DMS 273 (cell line): Measurements from ENCODE around the gene COL9A3.
"Not testable (repeated sequence)": the region's sequence is repeated elsewhere in the genome, so short reads cannot be mapped to it uniquely, and the experiment has no call there.

ENCODE experiments used
- DNase-seq: peaks from one replicate; lab custom pipeline; 2025; ENCODE audit not compliant: unreplicated experiment; lab: John Stamatoyannopoulos, UW

Gene COL9A3

DNA sequence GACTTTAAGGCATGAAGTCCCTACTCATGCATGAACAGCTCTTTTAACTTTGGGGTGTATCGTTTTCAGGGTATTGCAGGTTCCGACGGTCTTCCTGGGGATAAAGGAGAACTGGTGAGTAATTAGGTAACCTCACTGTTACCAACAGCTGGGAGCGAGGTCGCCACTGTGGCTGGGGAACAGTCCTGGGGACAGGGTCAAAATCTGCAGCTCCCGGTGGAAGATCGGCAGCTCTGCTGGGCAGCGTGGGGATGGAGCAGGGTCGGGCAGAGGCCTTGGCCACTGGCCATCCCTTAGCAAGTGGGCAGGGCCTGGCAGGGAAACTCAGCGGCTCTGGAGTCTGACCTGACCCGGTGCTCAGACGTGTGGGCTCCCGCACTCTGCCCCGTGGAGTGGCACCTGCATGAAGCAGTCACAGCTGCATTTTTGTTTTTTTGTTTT lies 16.1 kb downstream of the COL9A3 start:
- no peak for DNase-seq

DNA sequence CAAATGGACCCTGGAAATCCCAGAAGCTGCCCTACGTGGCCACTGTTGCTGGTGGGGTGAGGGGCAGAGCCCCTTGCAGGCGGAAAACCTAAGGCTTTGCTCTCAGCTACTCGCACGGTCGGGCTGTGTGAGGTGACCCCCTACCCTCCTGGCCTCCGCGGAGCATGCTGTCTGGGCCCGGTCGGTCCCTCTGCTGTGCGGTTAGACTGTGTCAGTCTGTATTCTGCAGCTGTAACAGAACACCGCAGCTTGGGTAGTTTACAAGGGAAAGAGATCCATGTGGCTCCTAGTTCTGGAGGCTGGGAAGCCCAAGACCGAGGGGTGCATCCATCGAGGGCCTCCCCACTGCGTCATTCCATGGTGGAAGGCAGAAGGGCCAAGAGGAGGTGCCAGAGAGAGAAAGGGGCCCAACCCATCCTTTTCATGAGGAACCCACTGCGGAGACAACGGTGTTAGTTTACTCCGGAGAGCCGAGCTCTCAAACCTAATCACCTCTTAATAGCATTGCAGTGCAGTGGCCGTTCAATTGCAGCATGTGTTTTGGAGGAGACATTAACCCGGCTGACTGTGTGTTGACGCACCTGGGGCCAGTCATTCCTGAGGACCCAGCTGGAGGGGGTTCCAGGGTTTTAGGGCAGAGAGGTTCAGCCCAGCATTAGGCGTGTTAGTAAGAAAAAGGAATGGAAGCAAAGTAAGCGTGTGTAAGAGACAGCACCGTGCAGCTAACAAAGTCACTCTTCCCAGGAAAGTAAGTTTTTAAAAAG lies 18.3 kb downstream of the COL9A3 start:
- no peak for DNase-seq

DNA sequence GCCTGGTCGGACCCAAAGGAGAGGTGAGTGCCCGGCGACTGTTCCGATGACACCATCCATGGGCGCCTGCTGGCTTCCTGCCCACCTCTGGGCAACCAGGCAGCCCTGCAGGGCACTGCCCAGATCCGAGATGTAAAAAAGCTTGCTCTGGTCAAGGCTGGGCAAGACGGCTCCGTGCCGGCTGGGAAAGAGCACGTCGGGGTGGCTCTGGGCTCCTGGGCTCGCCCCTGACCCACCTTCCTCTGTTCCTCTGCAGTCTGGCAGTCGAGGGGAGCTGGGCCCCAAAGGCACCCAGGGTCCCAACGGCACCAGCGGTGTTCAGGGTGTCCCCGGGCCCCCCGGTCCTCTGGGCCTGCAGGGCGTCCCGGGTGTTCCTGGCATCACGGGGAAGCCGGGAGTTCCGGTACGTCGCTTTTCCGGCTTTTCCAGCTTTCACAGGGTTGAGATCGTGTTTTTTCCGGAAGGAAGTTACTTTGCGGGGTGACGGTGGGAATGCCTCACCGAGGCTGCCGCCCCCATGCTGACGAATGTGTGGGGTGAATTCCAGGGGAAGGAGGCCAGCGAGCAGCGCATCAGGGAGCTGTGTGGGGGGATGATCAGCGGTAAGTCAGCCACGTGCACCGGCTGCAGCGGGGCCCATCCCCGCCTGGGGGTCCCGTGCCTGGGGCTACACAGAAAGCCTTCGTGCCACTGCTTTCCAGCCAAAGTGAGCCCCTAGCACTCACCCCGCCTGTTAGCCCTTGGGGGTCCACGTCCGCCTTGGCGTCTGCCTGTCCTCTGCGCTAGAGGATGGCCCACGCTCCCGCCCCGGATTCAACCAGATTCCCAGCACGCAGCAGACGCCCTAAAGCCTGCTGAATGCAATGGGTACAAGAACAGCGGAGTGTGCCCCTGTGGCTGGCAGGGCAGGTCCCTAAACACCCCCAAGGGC lies 19.3 kb downstream of the COL9A3 start:
- no peak for DNase-seq

DNA sequence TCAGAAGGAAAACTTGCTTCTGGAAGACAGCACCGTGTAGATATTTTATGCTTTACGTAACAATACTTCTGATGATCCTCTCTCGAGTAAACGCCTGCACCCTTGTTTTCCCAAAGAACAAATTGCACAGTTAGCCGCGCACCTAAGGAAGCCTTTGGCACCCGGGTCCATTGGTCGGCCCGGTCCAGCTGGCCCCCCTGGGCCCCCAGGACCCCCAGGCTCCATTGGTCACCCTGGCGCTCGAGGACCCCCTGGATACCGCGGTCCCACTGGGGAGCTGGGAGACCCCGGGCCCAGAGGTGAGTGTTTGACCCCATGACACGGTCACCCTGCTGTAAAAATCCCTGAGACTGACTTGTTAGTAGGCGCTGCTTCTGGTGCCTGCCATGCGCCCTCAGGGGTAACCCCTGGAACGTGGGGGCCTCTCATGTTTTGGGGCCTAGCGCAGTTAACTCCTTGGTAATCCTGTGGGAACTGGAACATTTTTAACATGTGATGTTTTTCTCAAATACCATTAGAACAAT lies 20.2 kb downstream of the COL9A3 start:
- DNase-seq, result no peak

DNA sequence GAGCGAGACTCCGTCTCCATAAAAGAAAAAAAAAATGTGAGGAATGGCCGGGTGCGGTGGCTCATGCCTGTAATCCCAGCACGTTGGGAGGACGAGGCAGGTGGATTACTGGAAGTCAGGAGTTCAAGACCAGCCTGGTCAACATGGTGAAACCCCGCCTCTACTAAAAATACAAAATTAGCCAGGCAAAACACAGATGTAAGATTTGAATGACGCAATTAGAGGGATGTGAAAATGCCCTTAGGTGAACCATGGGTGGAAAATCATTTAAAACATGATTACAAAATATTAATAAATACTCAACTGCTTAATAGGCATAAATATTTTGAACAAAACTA lies 20.9 kb downstream of the COL9A3 start:
- DNase-seq, result no peak

DNA sequence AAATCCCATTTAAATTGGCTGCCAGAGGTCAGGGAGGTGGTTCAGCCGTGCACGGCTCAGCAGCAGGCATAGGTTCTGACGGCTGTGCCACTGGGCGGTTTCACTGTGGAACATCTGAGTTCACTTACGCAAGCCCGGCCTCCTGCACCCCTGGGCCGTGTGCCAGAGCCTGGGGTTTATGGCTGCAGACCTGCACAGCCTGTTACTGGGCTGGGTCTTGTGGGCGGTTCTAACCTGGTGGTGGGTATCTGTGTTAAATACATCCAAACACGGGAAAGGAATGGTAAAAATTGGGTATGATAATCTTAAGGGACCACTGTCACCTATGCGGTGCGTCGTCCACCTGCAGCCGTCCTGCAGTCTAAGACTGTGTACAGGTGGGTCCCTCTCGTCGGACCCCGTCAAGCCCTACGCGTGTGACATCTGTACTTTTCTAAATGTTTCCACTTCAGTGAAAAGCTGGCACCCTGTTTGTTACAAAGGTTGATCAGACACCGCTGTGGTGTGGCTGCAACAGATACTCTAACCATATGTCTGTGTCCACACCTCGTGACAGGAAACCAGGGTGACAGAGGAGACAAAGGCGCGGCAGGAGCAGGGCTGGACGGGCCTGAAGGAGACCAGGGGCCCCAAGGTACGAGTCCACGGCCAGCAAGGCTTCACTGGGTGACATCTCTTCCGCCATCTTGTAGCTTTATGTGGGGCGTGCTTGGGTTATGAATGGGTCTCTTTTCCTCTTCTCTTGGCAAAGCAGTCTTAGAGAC lies 21.5 kb downstream of the COL9A3 start:
- DNase-seq, result peak; percentile 96

DNA sequence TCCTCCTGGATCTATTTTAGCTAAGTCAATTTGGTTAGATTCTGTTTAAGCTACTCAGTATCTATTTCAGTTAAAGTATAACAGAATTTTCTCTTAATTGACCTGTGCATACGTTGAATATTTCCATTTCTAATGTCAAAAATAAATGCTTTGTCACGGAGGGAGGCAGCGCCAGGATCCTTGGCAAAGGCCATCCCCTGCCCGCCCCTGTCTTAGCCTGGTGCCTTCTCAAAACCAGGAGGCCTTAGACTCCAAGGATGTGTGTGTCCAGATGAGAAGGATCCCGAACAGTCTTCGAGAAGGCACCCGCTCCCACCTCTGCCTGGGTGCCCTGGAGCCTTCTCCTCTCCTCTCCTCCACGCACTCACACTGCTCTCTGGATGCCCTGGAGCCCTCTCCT lies 22.4 kb downstream of the COL9A3 start:
- no peak for DNase-seq

DNA sequence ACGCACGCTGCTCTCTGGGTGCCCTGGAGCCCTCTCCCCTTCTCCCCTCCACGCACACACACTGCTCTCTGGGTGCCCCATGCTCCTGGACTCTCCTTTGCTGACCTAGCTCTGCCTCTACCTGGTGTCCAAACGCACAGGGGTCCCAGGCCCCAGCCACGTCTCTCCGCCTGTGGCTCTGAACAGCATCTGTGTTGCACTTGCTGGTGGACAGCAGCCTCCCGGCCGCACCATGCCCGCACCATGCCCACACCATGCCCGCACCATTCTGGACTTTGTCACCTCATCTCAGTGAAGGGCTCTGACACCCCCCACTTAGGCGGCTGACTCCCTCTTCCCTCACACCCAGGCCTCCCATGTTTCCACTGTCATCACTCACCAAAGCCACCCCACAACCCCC lies 23.0 kb downstream of the COL9A3 start:
- DNase-seq, result no peak

DNA sequence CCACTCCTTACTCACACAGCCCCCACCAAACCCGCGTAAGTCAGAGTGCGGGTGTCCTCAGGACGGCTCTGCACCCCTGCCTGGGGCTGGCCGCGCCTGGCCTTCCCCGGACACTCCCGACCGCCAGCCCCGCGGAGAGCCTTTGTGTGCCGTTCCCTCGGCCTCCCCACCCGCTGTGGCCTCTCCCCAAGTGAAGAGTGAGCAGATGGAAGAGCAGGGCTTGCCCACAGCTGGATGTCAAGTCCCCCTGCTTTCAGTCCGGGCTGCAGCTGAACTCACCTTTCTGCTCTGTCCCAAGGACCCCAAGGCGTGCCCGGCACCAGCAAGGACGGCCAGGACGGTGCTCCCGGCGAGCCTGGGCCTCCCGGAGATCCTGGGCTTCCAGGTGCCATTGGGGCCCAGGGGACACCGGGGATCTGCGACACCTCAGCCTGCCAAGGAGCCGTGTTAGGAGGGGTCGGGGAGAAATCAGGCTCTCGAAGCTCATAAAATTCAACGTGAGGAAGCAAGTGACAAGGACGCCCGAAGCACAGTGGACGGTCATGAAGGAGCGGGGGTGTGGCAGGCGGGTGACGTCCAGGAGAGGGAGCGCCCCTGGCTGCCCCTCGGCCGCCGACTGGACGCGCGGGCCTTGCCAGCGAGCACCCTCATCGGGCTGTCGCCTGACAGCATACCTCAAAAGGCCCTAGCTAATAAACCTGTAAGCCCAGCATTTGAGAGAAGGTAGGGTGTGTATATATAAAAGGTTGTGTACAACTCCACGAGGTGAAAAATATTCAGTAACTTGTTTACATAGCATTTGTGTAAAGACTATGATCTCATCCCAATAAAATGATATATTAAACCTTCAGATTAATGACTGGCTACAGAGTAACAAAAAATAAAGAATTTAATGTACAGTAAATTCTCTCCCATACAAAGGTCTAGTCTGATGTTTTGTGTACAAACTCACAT lies 23.7 kb downstream of the COL9A3 start:
- DNase-seq, result peak; percentile 46

DNA sequence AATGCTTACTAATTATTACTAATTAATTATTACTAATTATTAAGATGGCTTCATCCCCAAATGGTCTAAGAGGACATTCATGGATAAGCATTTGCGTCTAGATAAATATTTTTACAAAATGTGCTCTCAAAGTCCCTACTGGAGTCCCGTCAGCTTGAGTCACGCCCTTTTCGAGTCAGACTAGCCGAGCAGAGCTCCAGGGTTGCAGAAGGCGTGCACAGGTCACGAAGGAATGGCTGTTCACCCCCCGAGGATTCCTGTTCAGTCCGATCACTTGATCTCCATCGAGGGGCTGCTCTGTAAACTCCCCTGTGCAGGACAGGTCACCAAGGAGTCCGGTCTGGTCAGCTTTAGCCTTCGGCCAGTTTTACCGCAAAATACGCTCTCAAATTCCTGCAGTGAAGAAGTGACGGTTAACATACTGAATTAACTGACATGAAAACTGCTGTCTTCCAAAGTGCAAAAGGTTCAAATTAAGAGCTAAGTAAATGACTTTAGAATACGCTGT lies 24.9 kb downstream of the COL9A3 start:
- DNase-seq, result no peak

DNA sequence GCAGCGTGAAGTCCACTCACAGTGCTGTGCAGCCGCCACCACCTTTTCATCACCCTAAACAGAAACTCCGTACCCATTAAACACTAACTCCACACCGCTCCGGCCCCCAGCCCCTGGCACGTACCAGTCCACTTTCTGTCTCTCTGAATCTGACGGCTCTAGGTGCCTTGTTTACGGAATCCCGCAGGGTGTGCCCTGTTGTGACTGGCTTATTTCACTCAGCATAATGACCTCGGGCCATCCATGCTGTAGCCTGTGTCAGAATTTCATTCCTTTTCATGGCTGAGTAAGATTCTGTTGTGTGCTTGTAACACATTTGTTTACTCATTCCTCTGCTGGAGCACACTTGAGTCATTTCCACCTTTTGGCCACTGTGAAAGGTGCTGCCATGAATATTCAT lies 26.8 kb downstream of the COL9A3 start:
- DNase-seq, result no peak

DNA sequence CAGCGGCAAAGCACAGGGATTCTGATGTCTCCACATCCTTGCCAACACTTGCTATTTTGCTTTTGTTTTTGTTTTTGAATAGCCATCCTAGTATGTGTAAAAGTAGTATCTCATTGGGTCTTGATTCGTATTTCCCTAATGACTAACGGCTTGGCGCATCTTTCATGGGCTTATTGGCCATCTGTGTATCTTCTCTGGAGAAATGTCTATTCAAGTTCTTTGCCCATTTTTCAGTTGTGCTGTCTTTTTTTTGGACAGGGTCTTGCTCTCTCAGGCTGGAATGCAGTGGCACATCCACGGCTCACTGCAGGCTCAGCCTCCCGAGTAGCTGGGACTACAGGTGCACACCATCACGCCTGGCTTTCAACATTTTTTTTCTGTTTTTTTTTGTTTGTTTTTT lies 27.3 kb downstream of the COL9A3 start:
- DNase-seq, result no peak

DNA sequence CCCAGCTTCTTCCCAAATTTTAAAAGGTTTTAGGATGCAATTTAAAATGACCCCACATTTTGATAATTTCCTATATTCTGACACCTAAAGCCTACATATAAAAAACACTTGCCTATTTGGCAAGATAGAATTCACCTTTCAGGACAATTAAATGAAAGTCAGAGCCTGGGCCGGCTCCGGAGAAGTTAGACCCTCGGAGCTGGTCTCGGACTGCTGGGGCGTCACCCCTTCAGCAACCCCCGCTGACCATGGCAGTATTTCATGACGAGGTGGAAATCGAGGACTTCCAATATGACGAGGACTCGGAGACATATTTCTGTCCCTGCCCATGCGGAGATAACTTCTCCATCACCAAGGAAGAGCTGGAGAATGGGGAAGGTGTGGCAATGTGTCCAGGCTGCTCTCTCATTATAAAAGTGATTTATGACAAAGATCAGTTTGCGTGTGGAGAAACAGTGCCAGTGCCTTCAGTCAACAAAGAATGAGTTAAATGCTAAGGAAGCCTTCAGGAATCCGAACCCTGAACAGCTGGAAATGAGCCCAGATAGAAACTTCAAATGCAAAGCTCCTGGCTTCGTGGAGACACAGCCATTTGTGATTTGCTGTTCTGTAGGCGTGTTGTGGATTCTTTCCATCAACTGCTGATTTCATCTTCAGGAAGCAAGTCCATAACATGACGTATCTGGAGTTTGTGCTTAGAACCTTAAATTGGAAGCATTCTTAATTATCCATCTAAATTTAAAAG lies 28.7 kb downstream of the COL9A3 start:
- peak; percentile 81 for DNase-seq

DNA sequence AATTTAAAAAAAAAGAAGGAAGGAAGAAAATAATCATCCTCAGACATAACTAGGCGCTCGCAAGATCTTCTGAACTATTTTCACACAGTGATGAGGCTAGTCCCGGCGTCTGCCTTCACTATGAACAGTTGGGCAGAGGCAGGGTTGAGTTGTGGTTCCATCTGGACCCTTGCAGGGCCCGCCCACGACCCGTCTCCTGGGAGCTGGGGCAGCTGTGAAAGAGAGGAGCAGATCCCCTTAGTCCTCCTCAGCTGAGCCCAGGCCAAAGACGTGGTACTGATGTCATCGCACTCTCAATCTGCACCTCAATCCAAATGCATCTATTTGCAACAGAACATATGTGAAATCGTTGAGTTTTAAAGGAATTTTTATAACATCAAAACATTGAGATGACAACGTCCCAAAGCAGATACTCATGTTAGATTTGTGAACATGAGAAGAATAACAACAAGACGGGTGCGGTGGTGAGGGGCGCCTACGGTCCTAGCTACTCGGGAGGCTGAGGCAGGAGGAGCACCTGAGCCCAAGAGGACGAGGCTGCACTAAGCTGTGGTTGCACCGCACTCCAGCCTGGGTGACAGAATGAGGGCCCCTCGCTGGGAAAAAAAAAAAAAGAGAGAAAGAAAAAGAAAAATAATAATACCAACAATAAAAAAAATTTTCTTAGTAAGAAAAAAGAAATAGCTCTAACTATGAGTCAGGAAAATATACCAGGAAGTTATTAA lies 29.5 kb downstream of the COL9A3 start:
- peak; percentile 99 for DNase-seq

DNA sequence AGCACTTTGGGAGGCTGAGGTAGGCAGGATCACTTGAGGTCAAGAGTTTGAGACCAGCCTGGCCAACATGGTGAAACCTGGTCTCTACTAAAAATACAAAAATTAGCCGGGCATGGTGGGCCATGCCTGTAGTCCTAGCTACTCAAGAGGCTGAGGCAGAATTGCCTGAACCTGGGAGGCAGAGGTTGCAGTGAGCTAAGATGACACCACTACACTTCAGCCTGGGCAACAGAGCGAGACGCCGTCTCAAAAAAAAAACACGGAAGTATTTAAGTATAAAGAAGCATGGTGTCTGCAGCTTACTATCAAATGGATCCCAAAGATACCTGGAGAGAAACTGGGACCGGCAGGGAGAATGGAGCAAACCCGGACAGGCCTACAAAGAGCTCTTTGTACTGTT lies 32.1 kb downstream of the COL9A3 start:
- DNase-seq, result not testable (repeated sequence)

DNA sequence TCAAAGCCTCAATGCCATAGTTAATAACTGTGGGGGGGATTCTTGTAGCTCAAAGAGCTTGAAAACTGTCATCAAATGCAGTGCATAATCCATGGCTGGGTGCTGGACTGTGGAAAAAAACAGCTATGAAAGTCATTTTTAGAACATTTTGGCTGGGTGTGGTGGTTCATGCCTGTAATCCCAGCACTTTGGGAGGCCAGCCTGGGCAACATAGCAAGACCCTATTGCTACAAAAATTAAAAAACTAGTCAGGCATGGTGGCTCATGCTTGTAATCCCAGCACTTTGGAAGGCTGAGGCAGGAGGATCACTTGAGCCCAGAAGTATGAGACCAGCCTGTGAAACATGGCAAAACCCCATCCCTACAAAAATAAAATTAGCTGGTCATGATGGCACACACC lies 32.6 kb downstream of the COL9A3 start:
- DNase-seq, result no peak

DNA sequence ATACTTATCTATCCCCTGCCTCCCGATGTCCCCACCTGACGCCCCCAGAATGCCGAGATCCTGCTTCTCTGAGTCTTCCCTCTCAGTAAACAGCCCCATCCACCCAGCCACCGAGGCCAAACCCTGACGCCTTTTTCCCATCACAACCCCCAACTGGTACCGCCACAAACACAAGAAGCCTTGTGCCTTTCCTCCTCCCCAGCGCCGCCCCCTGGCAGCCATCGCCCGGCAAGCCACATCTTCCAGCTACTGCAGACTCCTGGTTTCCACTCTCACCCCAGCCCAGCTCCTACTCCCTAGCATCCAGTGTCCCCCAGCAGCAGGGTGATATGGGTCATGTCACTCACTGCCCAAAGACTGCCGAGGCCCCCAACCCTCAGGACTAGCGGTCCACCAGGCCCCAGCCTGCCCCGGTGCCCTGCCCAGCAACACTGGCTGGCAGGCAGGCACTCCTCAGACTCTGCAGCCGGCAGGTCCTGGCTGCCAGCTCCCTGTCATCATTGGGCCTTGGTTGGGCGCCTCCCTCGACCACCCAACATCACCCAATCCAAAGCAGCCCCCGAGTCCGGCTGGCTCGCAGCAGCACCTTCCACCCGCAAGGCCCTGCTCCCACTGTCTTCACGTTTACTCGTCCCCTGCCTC lies 33.6 kb downstream of the COL9A3 start:
- no peak for DNase-seq

DNA sequence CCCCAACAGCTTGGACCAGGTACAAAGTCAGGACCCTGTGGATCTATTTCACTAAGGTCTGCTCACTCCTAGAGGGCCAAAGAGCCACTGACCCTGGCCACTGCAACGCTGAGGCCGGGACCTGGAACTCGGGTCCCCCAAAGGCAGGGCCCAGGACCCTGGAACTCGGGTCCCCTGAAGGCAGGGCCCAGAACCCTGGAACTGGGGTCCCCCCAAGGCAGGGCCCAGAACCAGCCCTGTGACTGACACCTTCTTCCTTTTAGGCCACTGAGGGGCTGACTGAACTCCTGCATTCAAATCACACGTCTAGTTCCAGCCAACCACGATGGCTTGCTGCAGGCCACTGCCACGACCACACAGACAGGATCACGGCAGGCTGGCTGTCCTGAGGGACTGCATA lies 35.3 kb downstream of the COL9A3 start:
- DNase-seq, result no peak
